K562 (cell line): ENCODE measurements around the gene KBTBD4. TPM values are rescaled to one million over a fixed set of nuclear protein-coding genes. Genes with fewer than 3 reads are reported as not detected.
A peak's percentile ranks its signal among the peaks of the same experiment; 100 is the strongest.

Source experiments
- CC2D1A ChIP-seq: fragments of 450-650 bp; IDR thresholded peaks from 2 replicates; pipeline ENCODE4 v1.6.1; 2017; ENCODE audit warnings: mild to moderate bottlenecking
- EP400 ChIP-seq: fragments of 450-650 bp; IDR thresholded peaks from 2 replicates; pipeline ENCODE4 v1.6.1; 2017; ENCODE audit warnings: antibody characterized with exemption, mild to moderate bottlenecking, moderate library complexity
- FOXO4 ChIP-seq: fragments of 450-650 bp; formaldehyde crosslinking; IDR thresholded peaks from 2 replicates; pipeline ENCODE4 v1.4.0; 2020; ENCODE audit warnings: mild to moderate bottlenecking, moderate library complexity
- MCM7 ChIP-seq, 2 experiments: fragments of 450-650 bp; IDR thresholded peaks; 2 replicates each; pipeline ENCODE4 v1.6.1; 2016 to 2018
- MTF1 ChIP-seq: fragments of 250-450 bp; sonication (Bioruptor Pico); IDR thresholded peaks from 2 replicates; pipeline ENCODE4 v1.9.0; 2021; ENCODE audit warnings: moderate library complexity, mild to moderate bottlenecking, inconsistent platforms, borderline replicate concordance
- PHTF2 ChIP-seq: fragments of 250-450 bp; sonication (Bioruptor Pico); IDR thresholded peaks from 2 replicates; pipeline ENCODE4 v1.5.0; 2021; ENCODE audit warnings: mild to moderate bottlenecking
- RAD21 ChIP-seq, 2 experiments: fragments of 250-450 bp in 1 of 2; fragments of 450-650 bp in 1 of 2; sonication (Bioruptor Pico) in 1 of 2; formaldehyde crosslinking in 1 of 2; IDR thresholded peaks in 1 of 2; conservative IDR thresholded peaks in 1 of 2; 2 replicates each; pipeline versions ENCODE4 v1.4.0 to v1.8.0; 2020 to 2022; ENCODE audit warnings: mild to moderate bottlenecking in 2 of 2, moderate library complexity in 1 of 2
- RBM34 ChIP-seq: fragments of 200-400 bp; formaldehyde crosslinking; IDR thresholded peaks from 2 replicates; pipeline ENCODE4 v1.6.1; 2018; ENCODE audit warnings: low read length, borderline replicate concordance; ENCODE audit not compliant: insufficient read depth
- SETDB1 ChIP-seq: IDR thresholded peaks from one replicate; pipeline ENCODE4 v1.6.1; 2012; ENCODE audit warnings: low read length, control low read depth, inconsistent platforms
- THAP7 ChIP-seq: fragments of 250-450 bp; sonication (Bioruptor Pico); IDR thresholded peaks from 2 replicates; pipeline ENCODE4 v1.5.0; 2021
- YBX1 ChIP-seq: fragments of 450-650 bp; IDR thresholded peaks from 2 replicates; pipeline ENCODE4 v1.7.1; 2016; ENCODE audit warnings: mild to moderate bottlenecking
- ZBTB2 ChIP-seq: fragments of 450-650 bp; IDR thresholded peaks from 2 replicates; pipeline ENCODE4 v1.6.1; 2016; ENCODE audit warnings: antibody characterized with exemption
- ZNF408 ChIP-seq: fragments of 250-450 bp; sonication (Bioruptor Pico); IDR thresholded peaks from 2 replicates; pipeline ENCODE4 v1.4.0; 2020; ENCODE audit warnings: low read depth, mild to moderate bottlenecking, moderate library complexity
- ZNF41 ChIP-seq: fragments of 250-450 bp; sonication (Bioruptor Pico); conservative IDR thresholded peaks from 2 replicates; pipeline ENCODE4 v1.4.0; 2020; ENCODE audit warnings: mild to moderate bottlenecking
- polyA plus RNA-seq, 8 experiments: library from polyadenylated mRNA; depleted of rRNA in 4 of 8; stranded (reverse) in 5 of 8; unstranded in 3 of 8; fragments of >200 nt; fragmentation: Nextera tagmentation in 2 of 8; fragmentation: Illumina TruSeq in 1 of 8; extraction: Ambion mirVana in 2 of 8; extraction: Trizol in 1 of 8; gene quantifications; 2 replicates each; pipeline versions ENCODE4 v1.2.1 to v1.2.3, GENCODE V29; 2011 to 2014; ENCODE audit warnings: inconsistent platforms in 1 of 8, missing spikeins in 1 of 8
- total RNA-seq, 7 experiments: library from RNA; depleted of rRNA in 6 of 7; stranded (reverse); fragments of >200 nt in 6 of 7; fragmentation: Illumina TruSeq in 2 of 7; extraction: Trizol in 2 of 7; gene quantifications; 2 replicates each; pipeline versions ENCODE4 v1.2.1 to v1.2.3, GENCODE V29; 2011 to 2021; ENCODE audit warnings: low replicate concordance in 1 of 7
- TF ChIP-seq, protein P1 (sequence below): fragments of 250-450 bp; sonication (Bioruptor Pico); IDR thresholded peaks from 2 replicates; pipeline ENCODE4 v1.8.0; 2022; ENCODE audit warnings: moderate library complexity, mild to moderate bottlenecking, inconsistent platforms
- TF ChIP-seq, protein P2 (sequence below): sonication (generic); formaldehyde crosslinking; IDR thresholded peaks from 2 replicates; pipeline ENCODE4 v1.8.0; 2023; ENCODE audit warnings: mild to moderate bottlenecking, missing genetic modification reagents
- TF ChIP-seq, protein P3 (sequence below): IDR thresholded peaks from 2 replicates; pipeline ENCODE4 v1.6.1; 2014; ENCODE audit warnings: antibody characterized with exemption

KBTBD4 gene
- total and polyA plus RNA-seq, 9 of the 15 experiments (the other 6 are each of a cell fraction or from before 2014, with no cell fraction given) = 7.0 to 33.9 (median 13.3) TPM

DNA sequence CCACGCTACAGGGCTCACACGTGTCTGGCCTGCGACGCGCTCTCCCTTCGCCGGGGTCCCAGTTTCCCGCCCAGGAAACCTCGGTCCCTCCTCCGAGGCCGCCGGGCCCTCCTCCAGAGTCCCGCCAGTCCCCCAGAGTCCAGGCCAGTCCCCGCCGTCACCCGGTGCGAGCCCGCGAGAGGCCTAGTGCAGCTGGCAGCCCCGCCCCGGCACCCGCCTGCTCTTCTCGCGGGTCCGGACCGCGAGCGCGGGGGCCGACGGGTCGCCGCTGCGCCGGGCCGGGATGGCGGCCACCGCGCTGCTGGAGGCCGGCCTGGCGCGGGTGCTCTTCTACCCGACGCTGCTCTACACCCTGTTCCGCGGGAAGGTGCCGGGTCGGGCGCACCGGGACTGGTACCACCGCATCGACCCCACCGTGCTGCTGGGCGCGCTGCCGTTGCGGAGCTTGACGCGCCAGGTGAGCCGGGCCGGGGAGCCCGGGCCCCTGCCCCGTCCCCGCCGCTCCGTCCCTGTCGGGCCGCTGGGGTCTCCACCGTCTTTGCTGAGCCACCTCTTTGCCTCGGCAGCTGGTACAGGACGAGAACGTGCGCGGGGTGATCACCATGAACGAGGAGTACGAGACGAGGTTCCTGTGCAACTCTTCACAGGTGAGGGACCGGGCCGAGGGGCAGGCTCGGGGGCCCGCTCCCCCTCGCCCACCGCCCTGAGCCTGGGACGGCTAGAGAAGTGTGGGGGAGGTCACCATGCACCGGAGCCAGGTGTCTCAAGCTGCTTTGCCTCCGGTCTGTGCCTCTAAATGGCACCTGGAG is 13.2 kb downstream of the KBTBD4 start, which contains the start of gene PTPMT1 (continued):
- TF ChIP-seq EP400 (peak; percentile 87), RAD21 (CRISPR knock-in tag; conservative IDR thresholded peaks at IDR 0.05 in 1 of 2, IDR thresholded peaks at IDR 0.05 in 1 of 2) (peak in 1 of 2 experiments; percentile 15; a peak in 1 of 4 replicates), ZNF408 (CRISPR knock-in tag) (no peak), THAP7 (no peak), FOXO4 (CRISPR knock-in tag) (no peak), ZBTB2 (no peak), MTF1 (CRISPR knock-in tag) (no peak), YBX1 (no peak), ZNF41 (no peak), RBM34 (no peak), MCM7 (IDR thresholded peaks at IDR 0.05) (no peak), PHTF2 (CRISPR knock-in tag) (no peak), SETDB1 (no peak), CC2D1A (0 out of 2 replicates have a peak, but pooled peaks have one; percentile 58)
- TF ChIP-seq, protein P1, sequence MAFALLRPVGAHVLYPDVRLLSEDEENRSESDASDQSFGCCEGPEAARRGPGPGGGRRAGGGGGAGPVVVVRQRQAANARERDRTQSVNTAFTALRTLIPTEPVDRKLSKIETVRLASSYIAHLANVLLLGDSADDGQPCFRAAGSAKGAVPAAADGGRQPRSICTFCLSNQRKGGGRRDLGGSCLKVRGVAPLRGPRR (CRISPR knock-in tag) = no peak
- TF ChIP-seq, protein P2, sequence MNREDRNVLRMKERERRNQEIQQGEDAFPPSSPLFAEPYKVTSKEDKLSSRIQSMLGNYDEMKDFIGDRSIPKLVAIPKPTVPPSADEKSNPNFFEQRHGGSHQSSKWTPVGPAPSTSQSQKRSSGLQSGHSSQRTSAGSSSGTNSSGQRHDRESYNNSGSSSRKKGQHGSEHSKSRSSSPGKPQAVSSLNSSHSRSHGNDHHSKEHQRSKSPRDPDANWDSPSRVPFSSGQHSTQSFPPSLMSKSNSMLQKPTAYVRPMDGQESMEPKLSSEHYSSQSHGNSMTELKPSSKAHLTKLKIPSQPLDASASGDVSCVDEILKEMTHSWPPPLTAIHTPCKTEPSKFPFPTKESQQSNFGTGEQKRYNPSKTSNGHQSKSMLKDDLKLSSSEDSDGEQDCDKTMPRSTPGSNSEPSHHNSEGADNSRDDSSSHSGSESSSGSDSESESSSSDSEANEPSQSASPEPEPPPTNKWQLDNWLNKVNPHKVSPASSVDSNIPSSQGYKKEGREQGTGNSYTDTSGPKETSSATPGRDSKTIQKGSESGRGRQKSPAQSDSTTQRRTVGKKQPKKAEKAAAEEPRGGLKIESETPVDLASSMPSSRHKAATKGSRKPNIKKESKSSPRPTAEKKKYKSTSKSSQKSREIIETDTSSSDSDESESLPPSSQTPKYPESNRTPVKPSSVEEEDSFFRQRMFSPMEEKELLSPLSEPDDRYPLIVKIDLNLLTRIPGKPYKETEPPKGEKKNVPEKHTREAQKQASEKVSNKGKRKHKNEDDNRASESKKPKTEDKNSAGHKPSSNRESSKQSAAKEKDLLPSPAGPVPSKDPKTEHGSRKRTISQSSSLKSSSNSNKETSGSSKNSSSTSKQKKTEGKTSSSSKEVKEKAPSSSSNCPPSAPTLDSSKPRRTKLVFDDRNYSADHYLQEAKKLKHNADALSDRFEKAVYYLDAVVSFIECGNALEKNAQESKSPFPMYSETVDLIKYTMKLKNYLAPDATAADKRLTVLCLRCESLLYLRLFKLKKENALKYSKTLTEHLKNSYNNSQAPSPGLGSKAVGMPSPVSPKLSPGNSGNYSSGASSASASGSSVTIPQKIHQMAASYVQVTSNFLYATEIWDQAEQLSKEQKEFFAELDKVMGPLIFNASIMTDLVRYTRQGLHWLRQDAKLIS (CRISPR knock-in tag) = no peak
- TF ChIP-seq, protein P3, sequence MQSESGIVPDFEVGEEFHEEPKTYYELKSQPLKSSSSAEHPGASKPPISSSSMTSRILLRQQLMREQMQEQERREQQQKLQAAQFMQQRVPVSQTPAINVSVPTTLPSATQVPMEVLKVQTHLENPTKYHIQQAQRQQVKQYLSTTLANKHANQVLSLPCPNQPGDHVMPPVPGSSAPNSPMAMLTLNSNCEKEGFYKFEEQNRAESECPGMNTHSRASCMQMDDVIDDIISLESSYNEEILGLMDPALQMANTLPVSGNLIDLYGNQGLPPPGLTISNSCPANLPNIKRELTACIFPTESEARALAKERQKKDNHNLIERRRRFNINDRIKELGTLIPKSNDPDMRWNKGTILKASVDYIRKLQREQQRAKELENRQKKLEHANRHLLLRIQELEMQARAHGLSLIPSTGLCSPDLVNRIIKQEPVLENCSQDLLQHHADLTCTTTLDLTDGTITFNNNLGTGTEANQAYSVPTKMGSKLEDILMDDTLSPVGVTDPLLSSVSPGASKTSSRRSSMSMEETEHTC = no peak
